Ovary (tissue), 3 donors: ENCODE data around the gene MYO9B.

Experiments
- CTCF ChIP-seq, 3 donors: fragments of 450-650 bp in 2 of 3; fragments of 200-600 bp in 1 of 3; IDR thresholded peaks; one replicate each; pipeline versions ENCODE4 v1.5.1 to v1.8.0; 2016 to 2022; ENCODE audit warnings: antibody characterized with exemption in 3 of 3, mild to moderate bottlenecking in 1 of 3
- POLR2A ChIP-seq: fragments of 450-650 bp; IDR thresholded peaks from one replicate; pipeline ENCODE4 v1.6.1; 2017; ENCODE audit warnings: antibody characterized with exemption, mild to moderate bottlenecking, moderate library complexity
- donor health status: DM: no; HTN: no; CAD: no.

- TF ChIP-seq CTCF (IDR thresholded peaks at IDR 0.05) (no peak), POLR2A (no peak)
These were observed 126.7 kb downstream of the MYO9B start for GRCh38 chr19:17202249-17202648.
